H1 (cell line): ENCODE measurements around the gene MYOC. TPM values are rescaled to one million over a fixed set of nuclear protein-coding genes. Genes with fewer than 3 reads are reported as not detected.
"Not testable (repeated sequence)": the region's sequence is repeated elsewhere in the genome, so short reads cannot be mapped to it uniquely, and the experiment has no call there.

ENCODE experiments used
- CTCF ChIA-PET: fragments of 300-600 bp; sonication (Branson Sonifier 250); formaldehyde crosslinking; loops from one replicate; lab custom pipeline; 2021; ENCODE audit not compliant: partially characterized antibody; lab: Charles Lee
- POLR2A ChIA-PET: fragments of 300-600 bp; sonication (Branson Sonifier 250); formaldehyde crosslinking; loops from one replicate; lab custom pipeline; 2021; ENCODE audit warnings: inconsistent platforms; ENCODE audit not compliant: partially characterized antibody; lab: Charles Lee
- DNase-seq, 2 experiments: peaks; one replicate each; pipeline versions ENCODE4 v3.0.0 to v3.0.0-alpha.2; 2010 to 2022; ENCODE audit warnings: low spot score in 2 of 2, low read depth in 1 of 2, mixed read lengths in 1 of 2
- FAIRE-seq: peaks from 2 replicates; lab custom pipeline; 2011; peaks lifted over from hg19 to GRCh38; lab: Jason Lieb, UNC
- H2AFZ ChIP-seq: 2 replicates; pipeline ENCODE4 v1.8.1; 2012; ENCODE audit warnings: low read length, inconsistent platforms
- H2AK5ac ChIP-seq: 2 replicates; pipeline ENCODE4 v1.6.1; 2013; ENCODE audit warnings: low read depth, low read length
- H2BK120ac ChIP-seq: replicated peaks from 2 replicates; pipeline ENCODE3; 2013; ENCODE audit warnings: low read depth, low read length, inconsistent platforms
- H2BK12ac ChIP-seq: 2 replicates; pipeline ENCODE4 v1.6.1; 2013; ENCODE audit warnings: low read depth, low read length
- H2BK15ac ChIP-seq: 2 replicates; pipeline ENCODE4 v1.6.1; 2013; ENCODE audit warnings: low read length
- H2BK20ac ChIP-seq: 2 replicates; pipeline ENCODE4 v1.6.1; 2013; ENCODE audit warnings: low read length
- H2BK5ac ChIP-seq: 2 replicates; pipeline ENCODE4 v1.6.1; 2013; ENCODE audit warnings: low read depth, low read length
- H3K14ac ChIP-seq: 2 replicates; pipeline ENCODE4 v1.6.1; 2013; ENCODE audit warnings: inconsistent platforms; ENCODE audit not compliant: insufficient read length
- H3K18ac ChIP-seq: 2 replicates; pipeline ENCODE4 v1.6.1; 2013; ENCODE audit warnings: low read length; ENCODE audit errors: extremely low read depth
- H3K23ac ChIP-seq: 2 replicates; pipeline ENCODE4 v1.6.1; 2013; ENCODE audit warnings: inconsistent platforms; ENCODE audit not compliant: insufficient read length
- H3K23me2 ChIP-seq: 2 replicates; pipeline ENCODE4 v1.6.1; 2013; ENCODE audit warnings: low read depth, low read length
- H3K27ac ChIP-seq: 2 replicates; pipeline ENCODE4 v1.6.1; 2011; ENCODE audit warnings: low read depth, low read length, inconsistent platforms
- H3K27me3 ChIP-seq, 4 experiments: replicated peaks in 1 of 4; 1 replicate in 1 of 4; 2 replicates in 3 of 4; pipeline versions ENCODE4 v1.6.1 to v1.8.1; 2011 to 2013; ENCODE audit warnings: low read length in 3 of 4, mild to moderate bottlenecking in 3 of 4, inconsistent platforms in 2 of 4, mixed read lengths in 2 of 4, moderate library complexity in 1 of 4; ENCODE audit not compliant: control insufficient read depth in 3 of 4, insufficient read depth in 3 of 4; ENCODE audit errors: extremely low read depth in 1 of 4
- H3K36me3 ChIP-seq, 4 experiments: 2 replicates each; pipeline versions ENCODE4 v1.6.1 to v1.8.1; 2011 to 2013; ENCODE audit warnings: mild to moderate bottlenecking in 4 of 4, low read length in 3 of 4, moderate library complexity in 2 of 4, control low read depth in 1 of 4, inconsistent platforms in 1 of 4; ENCODE audit not compliant: insufficient read depth in 4 of 4, control insufficient read depth in 2 of 4
- H3K4ac ChIP-seq: replicated peaks from 2 replicates; pipeline ENCODE3; 2013; ENCODE audit warnings: low read length, low read depth, mixed read lengths, inconsistent platforms; ENCODE audit not compliant: insufficient read length
- H3K4me1 ChIP-seq, 4 experiments: replicated peaks in 1 of 4; 1 replicate in 1 of 4; 2 replicates in 3 of 4; pipeline versions ENCODE4 v1.6.1 to v1.8.1; 2011 to 2013; ENCODE audit warnings: low read length in 3 of 4, inconsistent platforms in 2 of 4, mixed read lengths in 1 of 4; ENCODE audit not compliant: insufficient read depth in 4 of 4, control insufficient read depth in 3 of 4
- H3K4me2 ChIP-seq, 2 experiments: 2 replicates each; pipeline versions ENCODE4 v1.6.1 to v1.8.1; 2011 to 2013; ENCODE audit warnings: low read depth in 2 of 2, low read length in 2 of 2, control low read depth in 1 of 2, inconsistent platforms in 1 of 2, mild to moderate bottlenecking in 1 of 2; ENCODE audit not compliant: insufficient read depth in 1 of 2
- H3K4me3 ChIP-seq, 4 experiments: fragments of 200-600, 300-600 bp in 1 of 4; sonication (generic), shearing (Covaris generic), sonication (Bioruptor Twin) in 1 of 4; 2 replicates each; pipeline versions ENCODE4 v1.5.1 to v1.8.1; 2011 to 2016; ENCODE audit warnings: low read length in 4 of 4, low read depth in 3 of 4, control low read depth in 2 of 4, inconsistent platforms in 2 of 4, mild to moderate bottlenecking in 2 of 4, mixed read lengths in 1 of 4, moderate library complexity in 1 of 4; ENCODE audit not compliant: insufficient read depth in 2 of 4; ENCODE audit errors: extremely low read depth in 1 of 4
- H3K56ac ChIP-seq: replicated peaks from 2 replicates; pipeline ENCODE3; 2013; ENCODE audit warnings: low read depth, mild to moderate bottlenecking, mixed read lengths, low read length, inconsistent platforms; ENCODE audit not compliant: insufficient read length
- H3K79me1 ChIP-seq: 2 replicates; pipeline ENCODE4 v1.6.1; 2013; ENCODE audit warnings: low read depth, low read length, control low read depth
- H3K79me2 ChIP-seq, 2 experiments: 2 replicates each; pipeline versions ENCODE4 v1.6.1 to v1.8.1; 2012 to 2013; ENCODE audit warnings: low read length in 2 of 2, mild to moderate bottlenecking in 2 of 2, inconsistent platforms in 1 of 2; ENCODE audit not compliant: insufficient read depth in 2 of 2, control insufficient read depth in 1 of 2
- H3K9ac ChIP-seq, 4 experiments: replicated peaks in 1 of 4; 1 replicate in 1 of 4; 2 replicates in 3 of 4; pipeline versions ENCODE4 v1.6.1 to v1.8.1; 2011 to 2013; ENCODE audit warnings: low read depth in 3 of 4, low read length in 3 of 4, control low read depth in 2 of 4, mild to moderate bottlenecking in 2 of 4, moderate library complexity in 2 of 4, inconsistent platforms in 1 of 4; ENCODE audit errors: extremely low read depth in 1 of 4
- H3K9me3 ChIP-seq, 2 experiments: 2 replicates each; pipeline versions ENCODE4 v1.6.1 to v1.8.1; 2012 to 2013; ENCODE audit warnings: mild to moderate bottlenecking in 2 of 2, moderate library complexity in 2 of 2, control low read depth in 1 of 2, inconsistent platforms in 1 of 2, low read depth in 1 of 2, low read length in 1 of 2, mixed read lengths in 1 of 2; ENCODE audit not compliant: insufficient read depth in 2 of 2
- H4K20me1 ChIP-seq, 2 experiments: replicated peaks in 1 of 2; 2 replicates each; pipeline versions ENCODE3 to v1.8.1; 2011 to 2013; ENCODE audit warnings: inconsistent platforms in 2 of 2, low read length in 2 of 2, mild to moderate bottlenecking in 1 of 2; ENCODE audit not compliant: insufficient read depth in 2 of 2, control insufficient read depth in 1 of 2
- H4K5ac ChIP-seq: 2 replicates; pipeline ENCODE4 v1.6.1; 2013; ENCODE audit warnings: low read length, low read depth, mixed read lengths, inconsistent platforms; ENCODE audit not compliant: insufficient read length
- H4K8ac ChIP-seq: 2 replicates; pipeline ENCODE4 v1.8.0; 2013; ENCODE audit warnings: mild to moderate bottlenecking, moderate library complexity, low read length, inconsistent platforms; ENCODE audit not compliant: insufficient read depth; ENCODE audit errors: extremely low read depth
- H4K91ac ChIP-seq: replicated peaks from 2 replicates; pipeline ENCODE3; 2013; ENCODE audit warnings: low read length, mixed read lengths, inconsistent platforms; ENCODE audit not compliant: insufficient read length
- WGBS, 2 experiments: shearing (Covaris generic) in 1 of 2; methylation state at CpG; one replicate each; pipeline versions ENCODE4 v1.1.6 to v1.1.7; 2013 to 2015; ENCODE audit warnings: low lambda C conversion rate in 2 of 2, mixed read lengths in 2 of 2, inconsistent platforms in 1 of 2, low coverage in 1 of 2, missing lambda C conversion rate in 1 of 2; ENCODE audit not compliant: insufficient replicate concordance in 2 of 2, insufficient coverage in 1 of 2, insufficient read length in 1 of 2; ENCODE audit errors: extremely low coverage in 1 of 2, missing lambda C conversion rate in 1 of 2; 5-methylcytosine and 5-hydroxymethylcytosine counted together
- polyA plus RNA-seq, 7 experiments: library from polyadenylated mRNA; depleted of rRNA in 3 of 7; stranded (reverse) in 5 of 7; unstranded in 2 of 7; fragments of >200 nt in 5 of 7; fragments of 200-250 nt in 2 of 7; gene quantifications; 1 replicate in 5 of 7; 2 replicates in 1 of 7; 4 replicates in 1 of 7; pipeline versions ENCODE4 v1.2.1 to v1.2.3, GENCODE V29; 2011 to 2013; ENCODE audit warnings: missing spikeins in 2 of 7, mixed read lengths in 2 of 7
- total RNA-seq: library from RNA; stranded (reverse); fragmentation: NEBNext Ultra II Directional; extraction: Animal tissue kit (Norgen Biotek cat#: 25700); gene quantifications from 2 replicates; pipeline ENCODE4 v1.2.1, GENCODE V29; 2021

The MYOC gene
- total and polyA plus RNA-seq, 2 of the 8 experiments (the other 6 are each of a cell fraction or from before 2014, with no cell fraction given) = not detected

- H2BK120ac ChIP-seq, H3K27me3 ChIP-seq, H4K8ac ChIP-seq, H3K4me1 ChIP-seq, H3K23ac ChIP-seq, H3K4me3 ChIP-seq, FAIRE-seq, H2BK5ac ChIP-seq, H3K79me2 ChIP-seq, H2AK5ac ChIP-seq, CTCF ChIA-PET, H2BK20ac ChIP-seq, H3K23me2 ChIP-seq, H3K9ac ChIP-seq, H3K4ac ChIP-seq, H3K18ac ChIP-seq, H4K20me1 ChIP-seq, H3K79me1 ChIP-seq, H4K91ac ChIP-seq, H3K4me2 ChIP-seq, H3K14ac ChIP-seq, POLR2A ChIA-PET, H2AFZ ChIP-seq, H3K36me3 ChIP-seq, H3K27ac ChIP-seq, H2BK12ac ChIP-seq, H3K56ac ChIP-seq, H4K5ac ChIP-seq, H2BK15ac ChIP-seq, DNase-seq: not testable (repeated sequence)
- H3K9me3 ChIP-seq = peaks cover 5 to 16% of the 10 kb centered on the region in 2 experiments
- 89% methylated on average over 8 of the region's 14 CpGs; no CpG with 5 or more reads in 1 of the 2 experiments for WGBS, 2 experiments
Observed at GRCh38 chr1:171695772-171696171, 43.3 kb upstream of the MYOC start.

GRCh38 chr1:171693541-171693940, 41.1 kb upstream of the MYOC start:
- H3K23me2 ChIP-seq, H2BK12ac ChIP-seq, H2BK20ac ChIP-seq, H4K5ac ChIP-seq, H4K91ac ChIP-seq, H3K36me3 ChIP-seq, POLR2A ChIA-PET, H3K4me3 ChIP-seq, H3K4me1 ChIP-seq, H3K27ac ChIP-seq, H3K4me2 ChIP-seq, CTCF ChIA-PET, H3K18ac ChIP-seq, H3K23ac ChIP-seq, H3K79me2 ChIP-seq, H2BK120ac ChIP-seq, H3K27me3 ChIP-seq, H2BK15ac ChIP-seq, H2AFZ ChIP-seq, H4K8ac ChIP-seq, H3K9ac ChIP-seq, H3K56ac ChIP-seq, H4K20me1 ChIP-seq, DNase-seq, H3K4ac ChIP-seq, H2BK5ac ChIP-seq, H3K14ac ChIP-seq, H3K79me1 ChIP-seq, FAIRE-seq, H2AK5ac ChIP-seq: not testable (repeated sequence)
- H3K9me3 ChIP-seq = peaks cover 5 to 16% of the 10 kb centered on the region in 2 experiments
- WGBS, 2 experiments = no CpG with 5 or more reads among the region's 23 CpGs
